Measurements from ENCODE around the gene RLF. TPM values are rescaled to one million over a fixed set of nuclear protein-coding genes. Genes with fewer than 3 reads are reported as not detected.

Gene RLF
- total RNA-seq, 2 donors from 2014 or later: 7.5 to 9.2 TPM

DNA sequence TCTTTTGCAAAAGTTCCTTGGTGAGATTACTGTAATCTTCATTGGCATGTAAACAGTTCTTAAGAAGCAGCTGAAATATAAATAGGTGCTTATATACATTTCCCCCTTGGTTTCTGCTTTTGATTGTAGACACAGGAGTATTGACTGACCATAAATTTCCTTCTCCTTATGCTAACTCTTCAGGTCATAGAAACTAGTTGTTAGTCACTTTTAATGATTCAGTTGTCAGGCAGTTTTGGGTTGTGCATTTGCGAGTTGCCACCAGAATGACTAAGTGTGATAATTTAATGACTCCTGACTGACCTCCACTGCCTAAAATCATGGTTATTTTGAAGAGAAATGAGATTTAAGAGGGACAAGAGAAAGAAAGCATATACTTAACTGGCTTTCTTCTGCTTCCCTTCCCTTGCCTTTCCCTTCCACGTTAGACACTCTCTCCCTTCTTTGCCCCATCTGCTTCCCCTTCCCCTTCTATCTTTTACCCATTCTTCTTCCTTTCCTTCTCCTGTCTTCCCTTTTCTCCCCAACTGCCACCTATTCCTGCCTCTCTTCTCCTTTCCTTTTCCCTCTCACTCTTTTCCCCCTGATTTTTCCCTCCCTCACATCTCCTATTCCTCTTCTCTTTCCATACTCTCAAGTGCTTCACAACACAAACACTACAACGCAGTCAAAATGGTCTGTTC is 109.1 kb downstream of the RLF start:
- WGBS, 2 donors: 63 to 90% methylated on average over 3 of the region's 3 CpGs
- TF ChIP-seq, protein P1, sequence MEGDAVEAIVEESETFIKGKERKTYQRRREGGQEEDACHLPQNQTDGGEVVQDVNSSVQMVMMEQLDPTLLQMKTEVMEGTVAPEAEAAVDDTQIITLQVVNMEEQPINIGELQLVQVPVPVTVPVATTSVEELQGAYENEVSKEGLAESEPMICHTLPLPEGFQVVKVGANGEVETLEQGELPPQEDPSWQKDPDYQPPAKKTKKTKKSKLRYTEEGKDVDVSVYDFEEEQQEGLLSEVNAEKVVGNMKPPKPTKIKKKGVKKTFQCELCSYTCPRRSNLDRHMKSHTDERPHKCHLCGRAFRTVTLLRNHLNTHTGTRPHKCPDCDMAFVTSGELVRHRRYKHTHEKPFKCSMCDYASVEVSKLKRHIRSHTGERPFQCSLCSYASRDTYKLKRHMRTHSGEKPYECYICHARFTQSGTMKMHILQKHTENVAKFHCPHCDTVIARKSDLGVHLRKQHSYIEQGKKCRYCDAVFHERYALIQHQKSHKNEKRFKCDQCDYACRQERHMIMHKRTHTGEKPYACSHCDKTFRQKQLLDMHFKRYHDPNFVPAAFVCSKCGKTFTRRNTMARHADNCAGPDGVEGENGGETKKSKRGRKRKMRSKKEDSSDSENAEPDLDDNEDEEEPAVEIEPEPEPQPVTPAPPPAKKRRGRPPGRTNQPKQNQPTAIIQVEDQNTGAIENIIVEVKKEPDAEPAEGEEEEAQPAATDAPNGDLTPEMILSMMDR (IDR thresholded peaks at IDR 0.05): no peak
- no peak for TF ChIP-seq POLR2A (IDR thresholded peaks at IDR 0.05)
- DNase-seq: no peak
- no peaks in the 10 kb centered on the region for H3K27me3 ChIP-seq
- peaks cover 31% of the 10 kb centered on the region for H3K4me1 ChIP-seq
- H3K36me3 ChIP-seq (replicated peaks in 1 of 2; ENCODE audit: insufficient read depth in 1 of 2, low read depth in 2 of 2): no peaks in the 10 kb centered on the region
- ATAC-seq: no peak
- intact Hi-C loops (cut with DNase I): no loop called here
- H3K9me3 ChIP-seq: no peaks in the 10 kb centered on the region
- H3K27ac ChIP-seq: no peak overlapping the region
- no peak overlapping the region for H3K4me3 ChIP-seq

DNA sequence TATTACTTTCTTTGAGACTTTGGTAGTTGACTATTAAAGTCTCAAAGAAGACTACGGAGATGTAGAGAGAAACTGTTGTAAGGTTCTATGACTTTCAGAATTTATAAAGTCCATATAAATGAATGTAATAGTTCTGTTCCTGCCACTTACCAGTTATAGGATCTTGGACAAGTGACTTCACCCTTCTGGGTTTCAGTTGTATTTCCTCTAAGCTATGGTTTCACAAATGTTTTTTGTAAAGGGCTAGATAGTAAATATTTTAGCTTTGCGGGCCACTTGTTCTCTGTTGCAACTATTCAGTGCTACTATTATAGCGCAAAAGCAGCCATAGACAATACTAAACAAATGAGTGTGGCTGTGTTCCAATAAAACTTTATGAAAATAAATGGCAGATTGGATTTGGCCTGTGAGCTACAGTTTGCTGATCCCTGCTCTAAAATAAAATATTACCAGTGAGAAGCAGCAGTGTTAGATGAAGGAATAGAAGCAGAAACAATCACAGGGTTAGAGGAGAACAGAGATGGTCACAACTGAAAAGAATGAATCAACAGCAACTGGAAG is 111.5 kb downstream of the RLF start:
- no peaks in the 10 kb centered on the region for H3K36me3 ChIP-seq (replicated peaks in 1 of 2; ENCODE audit: insufficient read depth in 1 of 2, low read depth in 2 of 2)

DNA sequence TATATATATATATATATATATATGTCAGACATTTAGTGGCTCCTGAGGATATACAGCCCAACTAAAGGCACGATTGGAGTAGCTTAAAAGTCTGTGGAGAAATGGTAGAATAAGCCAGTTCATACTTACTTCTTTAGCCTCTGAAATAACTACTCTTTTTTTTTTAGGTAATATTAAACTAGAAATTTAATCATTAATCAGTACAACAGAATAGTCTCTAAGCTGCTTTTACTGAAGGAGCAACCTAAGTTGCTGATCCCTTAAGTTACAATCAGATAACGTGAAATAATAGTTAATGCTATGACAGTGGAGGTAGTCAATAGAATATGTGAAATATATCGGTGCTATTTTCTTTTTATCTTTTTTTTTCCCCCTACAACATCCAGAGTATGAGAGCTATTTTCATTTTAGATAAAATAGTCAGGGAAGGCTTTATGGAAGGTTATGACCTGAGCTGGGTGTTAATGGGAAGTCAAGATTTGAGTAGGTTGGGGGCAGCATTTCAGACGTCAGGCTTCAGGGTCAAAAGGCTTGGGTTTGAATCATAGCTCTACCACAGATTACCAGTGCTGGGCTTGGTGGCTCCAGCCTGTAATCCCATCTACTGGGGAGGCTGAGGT is 112.5 kb downstream of the RLF start:
- peak overlapping the region in 1 of 4 donors; percentile 52 for H3K27ac ChIP-seq
- H3K4me3 ChIP-seq: no peak overlapping the region
- TF ChIP-seq, protein P1 (IDR thresholded peaks at IDR 0.05): no peak
- ATAC-seq: peak; percentile 12
- H3K4me1 ChIP-seq: peaks cover 11% of the 10 kb centered on the region
- DNase-seq: no peak
- intact Hi-C loops (cut with DNase I): no loop called here
- no peaks in the 10 kb centered on the region for H3K27me3 ChIP-seq
- H3K36me3 ChIP-seq (replicated peaks in 1 of 2; ENCODE audit: insufficient read depth in 1 of 2, low read depth in 2 of 2): no peaks in the 10 kb centered on the region
- H3K9me3 ChIP-seq: no peaks in the 10 kb centered on the region
- 33 to 34% methylated on average over 4 of the region's 4 CpGs for WGBS, 2 donors

More for the DNA sequence above, 111.5 kb downstream of the RLF start:
- Histone ChIP-seq H3K27ac (peak overlapping the region in 1 of 4 donors; percentile 41), H3K9me3 (no peaks in the 10 kb centered on the region), H3K27me3 (no peaks in the 10 kb centered on the region), H3K4me1 (peaks cover 18% of the 10 kb centered on the region), H3K4me3 (no peak overlapping the region)
- ATAC-seq (no peak), DNase-seq (no peak)
- TF ChIP-seq, protein P1 (IDR thresholded peaks at IDR 0.05): no peak
- TF ChIP-seq POLR2A (IDR thresholded peaks at IDR 0.05): no peak
- intact Hi-C loops (cut with DNase I): no loop called here
- WGBS, 2 donors: 96 to 98% methylated on average over 3 of the region's 3 CpGs

DNA sequence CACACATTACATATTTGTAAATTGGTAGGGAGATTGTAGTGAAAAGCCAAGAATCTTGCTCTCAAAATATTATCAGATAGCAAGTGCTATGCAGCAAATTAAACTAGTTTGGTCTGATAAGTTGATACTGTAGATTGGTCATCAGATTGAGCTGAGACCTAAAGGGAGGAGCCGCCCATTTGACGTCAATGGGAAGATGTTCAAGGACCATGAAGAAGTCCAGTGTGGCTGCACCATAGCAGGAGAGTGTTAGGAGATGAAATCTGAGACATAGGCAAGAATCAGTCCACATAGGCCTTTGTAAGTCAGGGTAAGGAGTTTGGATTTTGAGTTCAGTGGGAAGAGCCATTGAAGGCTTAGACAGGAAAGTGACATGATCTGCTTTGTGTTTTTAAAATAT is 113.1 kb downstream of the RLF start:
- Histone ChIP-seq H3K27me3 (no peaks in the 10 kb centered on the region), H3K36me3 (replicated peaks in 1 of 2; ENCODE audit: insufficient read depth in 1 of 2, low read depth in 2 of 2) (no peaks in the 10 kb centered on the region), H3K4me3 (no peak overlapping the region), H3K27ac (no peak overlapping the region), H3K4me1 (peaks cover 10% of the 10 kb centered on the region), H3K9me3 (no peaks in the 10 kb centered on the region)
- ATAC-seq (no peak), DNase-seq (no peak)
- intact Hi-C loops (cut with DNase I): no loop called here
- WGBS, 2 donors: 89% methylated on average over 2 of the region's 2 CpGs
- TF ChIP-seq POLR2A (IDR thresholded peaks at IDR 0.05): no peak
- TF ChIP-seq, protein P1 (IDR thresholded peaks at IDR 0.05): no peak

All from body of pancreas (tissue), 4 donors.